ENCODE data around the gene CDK12. TPM values are rescaled to one million over a fixed set of nuclear protein-coding genes. Genes with fewer than 3 reads are reported as not detected.

CDK12 gene
- total and polyA plus RNA-seq, 9 of the 15 experiments (the other 6 are each of a cell fraction or from before 2014, with no cell fraction given), result 3.4 to 65.6 (median 36.8) TPM

DNA sequence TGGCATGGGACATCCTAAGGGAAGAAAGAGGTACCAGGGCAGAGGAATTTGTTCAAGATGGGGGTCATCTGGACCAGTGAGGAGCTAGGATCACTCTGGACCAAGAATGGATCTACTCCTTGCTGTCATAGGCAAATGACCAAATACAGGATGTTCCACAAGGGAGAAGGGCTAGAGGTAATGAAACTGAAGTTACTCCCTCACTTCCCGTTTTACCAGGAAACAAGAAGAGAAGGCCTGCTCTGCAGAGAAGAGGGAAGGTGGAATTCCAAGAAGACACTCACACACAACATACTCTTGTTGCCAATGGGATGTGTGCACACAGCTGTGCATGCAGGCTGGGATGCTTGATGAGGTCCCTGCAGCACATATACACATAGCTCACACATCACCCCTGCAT, 107.8 kb downstream of the CDK12 start:
- POLR2A ChIA-PET, result no interaction called here
- TF ChIP-seq, protein P1, sequence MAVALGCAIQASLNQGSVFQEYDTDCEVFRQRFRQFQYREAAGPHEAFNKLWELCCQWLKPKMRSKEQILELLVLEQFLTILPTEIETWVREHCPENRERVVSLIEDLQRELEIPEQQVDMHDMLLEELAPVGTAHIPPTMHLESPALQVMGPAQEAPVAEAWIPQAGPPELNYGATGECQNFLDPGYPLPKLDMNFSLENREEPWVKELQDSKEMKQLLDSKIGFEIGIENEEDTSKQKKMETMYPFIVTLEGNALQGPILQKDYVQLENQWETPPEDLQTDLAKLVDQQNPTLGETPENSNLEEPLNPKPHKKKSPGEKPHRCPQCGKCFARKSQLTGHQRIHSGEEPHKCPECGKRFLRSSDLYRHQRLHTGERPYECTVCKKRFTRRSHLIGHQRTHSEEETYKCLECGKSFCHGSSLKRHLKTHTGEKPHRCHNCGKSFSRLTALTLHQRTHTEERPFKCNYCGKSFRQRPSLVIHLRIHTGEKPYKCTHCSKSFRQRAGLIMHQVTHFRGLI (CRISPR knock-in tag; IDR thresholded peaks at IDR 0.05), result no peak
- no peak for TF ChIP-seq ADNP (tag; IDR thresholded peaks at IDR 0.05)
- TF ChIP-seq TAF1 (IDR thresholded peaks at IDR 0.05; ENCODE audit: control insufficient read depth, extremely low read depth, insufficient read depth, low read length, severe bottlenecking), result no peak
- TF ChIP-seq THRAP3 (IDR thresholded peaks at IDR 0.05; ENCODE audit: borderline replicate concordance), result no peak
- TF ChIP-seq RUNX1 (IDR thresholded peaks at IDR 0.05; ENCODE audit: low read depth), result no peak
- peak; percentile 29; the same call in 1 of the 2 replicates for TF ChIP-seq SPI1 (IDR thresholded peaks at IDR 0.05; ENCODE audit: borderline replicate concordance, low read depth, low read length)
- TF ChIP-seq ZBTB8A (IDR thresholded peaks at IDR 0.05; ENCODE audit: partially characterized antibody), result no peak
- TF ChIP-seq KLF1 (tag; IDR thresholded peaks at IDR 0.05), result no peak

More for the DNA sequence above, 107.8 kb downstream of the CDK12 start:
- DNase-seq (ENCODE audit: extremely low read depth in 1 of 4, low spot score in 3 of 4) (no peak), FAIRE-seq (no peak), ATAC-seq (no peak)
- intact Hi-C loops (cut with micrococcal nuclease), result no loop called here
- Histone ChIP-seq H3K9ac (ENCODE audit: insufficient read depth in 1 of 2, low read depth in 2 of 2, low read length in 2 of 2) (no peak overlapping the region), H3K4me3 (no peak overlapping the region), H3K9me3 (replicated peaks; ENCODE audit: control insufficient read depth, insufficient read depth, low read depth, low read length) (0 out of 2 replicates have a peak, but pooled peaks cover 2% of the 10 kb centered on the region), H4K20me1 (replicated peaks; ENCODE audit: control insufficient read depth, insufficient read depth, low read length) (no peaks in the 10 kb centered on the region), H3K9me1 (ENCODE audit: control insufficient read depth, insufficient read depth, low read length) (peaks cover 3% of the 10 kb centered on the region), H3K27ac (ENCODE audit: extremely low read depth, low read depth, low read length) (no peak overlapping the region), H3K4me1 (replicated peaks in 1 of 2; ENCODE audit: control insufficient read depth in 2 of 2, insufficient read depth in 2 of 2, low read length in 2 of 2) (peaks cover 0 to 12% of the 10 kb centered on the region in 2 experiments; a peak in 2 of 5 replicates), H2AFZ (ENCODE audit: low read depth, low read length) (no peak overlapping the region), H3K79me2 (ENCODE audit: control insufficient read depth, insufficient read depth, low read length) (no peaks in the 10 kb centered on the region), H3K36me3 (ENCODE audit: control insufficient read depth, insufficient read depth, low read length) (peaks cover 20% of the 10 kb centered on the region; the same call in 2 of the 3 replicates), H3K4me2 (ENCODE audit: insufficient read depth, low read length) (no peak overlapping the region), H3K27me3 (ENCODE audit: control insufficient read depth in 2 of 2, insufficient read depth in 2 of 2, low read length in 2 of 2) (0 out of 5 replicates have a peak, but pooled peaks cover 0 to 3% of the 10 kb centered on the region in 2 experiments)
- in situ Hi-C loops (cut with MboI), result no loop called here
- CTCF ChIA-PET (ENCODE audit: low intra/inter-chr PET ratio), result no interaction called here
- WGBS (ENCODE audit: insufficient coverage, low coverage, missing lambda C conversion rate), result 27% methylated on average over 1 of the region's 1 CpG
- BruUV-seq (replicated peaks), result no TSS peak

All from K562 (cell line).